NCI-H187 treated with DMSO at 0.1 percent for 48 hours (cell line): ENCODE results near the gene SFMBT1.

Source experiments
- DNase-seq: peaks from one replicate; lab custom pipeline; 2025; lab: John Stamatoyannopoulos, UW

SFMBT1 gene

GRCh38 chr3:53045518-53046170 lies at the start of gene SFMBT1:
Gene SFMBT1, minus strand, starts transcription at chr3:53046073. Its CDS starts 76,945 bp downstream, at chr3:52969128.
- DNase-seq = no peak

GRCh38 chr3:53092942-53093341 lies 47.1 kb upstream of the SFMBT1 start:
- DNase-seq = no peak

GRCh38 chr3:53092216-53092615 lies 46.3 kb upstream of the SFMBT1 start:
- no peak for DNase-seq

- DNase-seq = no peak
These were observed 45.1 kb upstream of the SFMBT1 start for GRCh38 chr3:53091011-53091410.

GRCh38 chr3:53089511-53089910 lies 43.6 kb upstream of the SFMBT1 start:
- DNase-seq = no peak

- DNase-seq = no peak
These were observed 39.6 kb upstream of the SFMBT1 start for GRCh38 chr3:53085476-53085875.

GRCh38 chr3:53084310-53085001 lies 38.6 kb upstream of the SFMBT1 start:
- no peak for DNase-seq

GRCh38 chr3:53083949-53084309 lies 38.1 kb upstream of the SFMBT1 start:
- DNase-seq = no peak

GRCh38 chr3:53083521-53083920 lies 37.6 kb upstream of the SFMBT1 start:
- DNase-seq = no peak

- no peak for DNase-seq
These were observed 36.9 kb upstream of the SFMBT1 start for GRCh38 chr3:53082736-53083135.

- DNase-seq = no peak
These were observed 35.4 kb upstream of the SFMBT1 start for GRCh38 chr3:53081318-53081717.

- DNase-seq = no peak
These were observed 34.8 kb upstream of the SFMBT1 start for GRCh38 chr3:53080612-53081205.

GRCh38 chr3:53079791-53080555 lies 34.1 kb upstream of the SFMBT1 start:
- no peak for DNase-seq

GRCh38 chr3:53079147-53079546 lies 33.3 kb upstream of the SFMBT1 start:
- no peak for DNase-seq

GRCh38 chr3:53078656-53079055 lies 32.8 kb upstream of the SFMBT1 start:
- no peak for DNase-seq

- no peak for DNase-seq
These were observed 31.8 kb upstream of the SFMBT1 start for GRCh38 chr3:53077476-53078220.

GRCh38 chr3:53075743-53076140 lies 29.9 kb upstream of the SFMBT1 start:
- DNase-seq = no peak

GRCh38 chr3:53074761-53075742 lies 29.2 kb upstream of the SFMBT1 start:
- DNase-seq = no peak

GRCh38 chr3:53074366-53074696 lies 28.5 kb upstream of the SFMBT1 start:
- no peak for DNase-seq

GRCh38 chr3:53073553-53074365 lies 27.9 kb upstream of the SFMBT1 start:
- no peak for DNase-seq
